Osteocyte (in vitro differentiated cells): ENCODE results near the gene ELP1. TPM values are rescaled to one million over a fixed set of nuclear protein-coding genes. Genes with fewer than 3 reads are reported as not detected.
"Not testable (repeated sequence)": the region's sequence is repeated elsewhere in the genome, so short reads cannot be mapped to it uniquely, and the experiment has no call there.

Source experiments
- DNase-seq: peaks from one replicate; pipeline ENCODE4 v3.0.0; 2021; ENCODE audit warnings: mixed read lengths; ENCODE audit not compliant: unreplicated experiment; ENCODE audit errors: extremely low spot score
- H3K27ac Mint-ChIP-seq: one replicate; pipeline ENCODE4 v1.8.0; 2021; ENCODE audit warnings: mild to moderate bottlenecking, mixed read lengths; ENCODE audit not compliant: unreplicated experiment
- H3K27me3 Mint-ChIP-seq: one replicate; pipeline ENCODE4 v1.8.0; 2021; ENCODE audit warnings: mixed read lengths; ENCODE audit not compliant: unreplicated experiment
- H3K36me3 Mint-ChIP-seq: one replicate; pipeline ENCODE4 v1.8.0; 2021; ENCODE audit warnings: mixed read lengths; ENCODE audit not compliant: unreplicated experiment
- H3K4me1 Mint-ChIP-seq: one replicate; pipeline ENCODE4 v1.8.0; 2021; ENCODE audit warnings: mixed read lengths; ENCODE audit not compliant: unreplicated experiment
- H3K4me3 Mint-ChIP-seq: one replicate; pipeline ENCODE4 v1.8.0; 2021; ENCODE audit warnings: mild to moderate bottlenecking, moderate library complexity, mixed read lengths; ENCODE audit not compliant: unreplicated experiment
- H3K9me3 Mint-ChIP-seq: one replicate; pipeline ENCODE4 v1.8.0; 2021; ENCODE audit warnings: mixed read lengths; ENCODE audit not compliant: unreplicated experiment
- CTCF ChIP-seq: fragments of 200-600 bp; sonication (generic); IDR thresholded peaks from 2 replicates; pipeline ENCODE4 v1.5.0; 2021; ENCODE audit warnings: antibody characterized with exemption, mild to moderate bottlenecking, moderate library complexity
- total RNA-seq: library from RNA; stranded (reverse); gene quantifications from 2 replicates; pipeline ENCODE4 v1.2.1, GENCODE V29; 2021

The ELP1 gene
- total RNA-seq, 1 donor from 2014 or later, result 26.1 TPM

GRCh38 chr9:108894225-108894997, 39.5 kb downstream of the ELP1 start:
- Mint-ChIP-seq H3K36me3 (peaks cover 61% of the 10 kb centered on the region), H3K9me3 (no peaks in the 10 kb centered on the region)
- no peak for DNase-seq

GRCh38 chr9:108889649-108890067, 44.3 kb downstream of the ELP1 start:
- no peak overlapping the region for H3K4me3 Mint-ChIP-seq

More at GRCh38 chr9:108894225-108894997, 39.5 kb downstream of the ELP1 start:
- no peak overlapping the region for H3K4me3 Mint-ChIP-seq
- H3K27ac Mint-ChIP-seq, result no peak overlapping the region
- H3K27me3 Mint-ChIP-seq, result no peaks in the 10 kb centered on the region
- H3K4me1 Mint-ChIP-seq, result no peaks in the 10 kb centered on the region
- TF ChIP-seq CTCF, result no peak

GRCh38 chr9:108886594-108887271, 47.2 kb downstream of the ELP1 start:
- not testable (repeated sequence) for H3K4me1 Mint-ChIP-seq, DNase-seq, H3K4me3 Mint-ChIP-seq, H3K9me3 Mint-ChIP-seq, H3K27me3 Mint-ChIP-seq
- peaks cover 49% of the 10 kb centered on the region for H3K36me3 Mint-ChIP-seq
- peak overlapping the region; percentile 5 for H3K27ac Mint-ChIP-seq

More at GRCh38 chr9:108889649-108890067, 44.3 kb downstream of the ELP1 start:
- no peaks in the 10 kb centered on the region for H3K27me3 Mint-ChIP-seq
- no peak for DNase-seq
- peaks cover 5% of the 10 kb centered on the region for H3K9me3 Mint-ChIP-seq
- H3K4me1 Mint-ChIP-seq, result peaks cover 7% of the 10 kb centered on the region
- H3K36me3 Mint-ChIP-seq, result peaks cover 50% of the 10 kb centered on the region
- no peak overlapping the region for H3K27ac Mint-ChIP-seq
- TF ChIP-seq CTCF, result peak; percentile 40

GRCh38 chr9:108885643-108886348, 48.1 kb downstream of the ELP1 start:
- Mint-ChIP-seq H3K27me3 (no peaks in the 10 kb centered on the region), H3K27ac (peak overlapping the region; percentile 5), H3K4me3 (no peak overlapping the region), H3K9me3 (peaks cover 5% of the 10 kb centered on the region), H3K36me3 (peaks cover 43% of the 10 kb centered on the region), H3K4me1 (peaks cover 7% of the 10 kb centered on the region)
- no peak for TF ChIP-seq CTCF
- DNase-seq, result no peak

- no peak overlapping the region for H3K4me3 Mint-ChIP-seq
- H3K4me1 Mint-ChIP-seq, result peaks cover 7% of the 10 kb centered on the region
- H3K9me3 Mint-ChIP-seq, result peaks cover 5% of the 10 kb centered on the region
- H3K27ac Mint-ChIP-seq, result no peak overlapping the region
- peaks cover 44% of the 10 kb centered on the region for H3K36me3 Mint-ChIP-seq
- DNase-seq, result no peak
- no peaks in the 10 kb centered on the region for H3K27me3 Mint-ChIP-seq
- TF ChIP-seq CTCF, result no peak
These were observed 49.2 kb downstream of the ELP1 start for GRCh38 chr9:108884701-108885100.
